ENCODE measurements around the gene PEX14. TPM values are rescaled to one million over a fixed set of nuclear protein-coding genes. Genes with fewer than 3 reads are reported as not detected.

The PEX14 gene
- total and polyA plus RNA-seq, 2 experiments from 2014 or later = 17.6 to 19.6 TPM

- TF ChIP-seq ZNF462 (CRISPR knock-in tag; IDR thresholded peaks at IDR 0.05) = no peak
- no peak for TF ChIP-seq JUNB (IDR thresholded peaks at IDR 0.05; ENCODE audit: unreplicated experiment)
- TF ChIP-seq CTCF (conservative IDR thresholded peaks at IDR 0.05; ENCODE audit: low read depth in 2 of 2) = no peak
- TF ChIP-seq NANOG (IDR thresholded peaks at IDR 0.05; ENCODE audit: borderline replicate concordance) = no peak
- TF ChIP-seq EZH2 (IDR thresholded peaks at IDR 0.05; ENCODE audit: low read depth, unreplicated experiment) = no peak
- TF ChIP-seq STAT1 (IDR thresholded peaks at IDR 0.05; ENCODE audit: unreplicated experiment) = no peak
- TF ChIP-seq EZH2phosphoT487 (IDR thresholded peaks at IDR 0.05; ENCODE audit: unreplicated experiment) = no peak
Observed at GRCh38 chr1:10515976-10516750, 41.4 kb downstream of the PEX14 start (continued).

Measured in GM23338 (cell line).